SJCRH30 (cell line): Measurements from ENCODE around the gene UBE2L6. TPM values are rescaled to one million over a fixed set of nuclear protein-coding genes. Genes with fewer than 3 reads are reported as not detected.

Experiments used
- DNase-seq, 2 experiments: peaks; one replicate each; pipeline ENCODE4 v3.0.0-alpha.2; 2015 to 2020
- H3K27ac ChIP-seq: fragments of 250-450 bp; sonication (Bioruptor Pico); 2 replicates; pipeline ENCODE4 v1.5.1; 2020; ENCODE audit warnings: mild to moderate bottlenecking, moderate library complexity
- H3K27me3 ChIP-seq: fragments of 250-450 bp; sonication (Bioruptor Pico); 2 replicates; pipeline ENCODE4 v1.5.1; 2020; ENCODE audit warnings: mild to moderate bottlenecking, moderate library complexity
- H3K36me3 ChIP-seq: fragments of 250-450 bp; sonication (Bioruptor Pico); 2 replicates; pipeline ENCODE4 v1.5.1; 2020; ENCODE audit warnings: mild to moderate bottlenecking, moderate library complexity
- H3K4me1 ChIP-seq: fragments of 250-450 bp; sonication (Bioruptor Pico); 2 replicates; pipeline ENCODE4 v1.5.1; 2020; ENCODE audit warnings: mild to moderate bottlenecking, moderate library complexity
- H3K4me3 ChIP-seq: fragments of 250-450 bp; sonication (Bioruptor Pico); 2 replicates; pipeline ENCODE4 v1.5.1; 2020; ENCODE audit warnings: mild to moderate bottlenecking, moderate library complexity
- H3K9me3 ChIP-seq: fragments of 250-450 bp; sonication (Bioruptor Pico); replicated peaks from 2 replicates; pipeline ENCODE4 v1.5.1; 2020; ENCODE audit warnings: mild to moderate bottlenecking, moderate library complexity
- total RNA-seq: library from RNA; depleted of rRNA; stranded (reverse); fragments of >200 nt; shearing (Covaris generic); gene quantifications from 2 replicates; pipeline ENCODE4 v1.2.3, GENCODE V29; 2014; rRNA removed

UBE2L6 gene
- 36.9 and 39.9 TPM in 2 replicates for total RNA-seq

DNA sequence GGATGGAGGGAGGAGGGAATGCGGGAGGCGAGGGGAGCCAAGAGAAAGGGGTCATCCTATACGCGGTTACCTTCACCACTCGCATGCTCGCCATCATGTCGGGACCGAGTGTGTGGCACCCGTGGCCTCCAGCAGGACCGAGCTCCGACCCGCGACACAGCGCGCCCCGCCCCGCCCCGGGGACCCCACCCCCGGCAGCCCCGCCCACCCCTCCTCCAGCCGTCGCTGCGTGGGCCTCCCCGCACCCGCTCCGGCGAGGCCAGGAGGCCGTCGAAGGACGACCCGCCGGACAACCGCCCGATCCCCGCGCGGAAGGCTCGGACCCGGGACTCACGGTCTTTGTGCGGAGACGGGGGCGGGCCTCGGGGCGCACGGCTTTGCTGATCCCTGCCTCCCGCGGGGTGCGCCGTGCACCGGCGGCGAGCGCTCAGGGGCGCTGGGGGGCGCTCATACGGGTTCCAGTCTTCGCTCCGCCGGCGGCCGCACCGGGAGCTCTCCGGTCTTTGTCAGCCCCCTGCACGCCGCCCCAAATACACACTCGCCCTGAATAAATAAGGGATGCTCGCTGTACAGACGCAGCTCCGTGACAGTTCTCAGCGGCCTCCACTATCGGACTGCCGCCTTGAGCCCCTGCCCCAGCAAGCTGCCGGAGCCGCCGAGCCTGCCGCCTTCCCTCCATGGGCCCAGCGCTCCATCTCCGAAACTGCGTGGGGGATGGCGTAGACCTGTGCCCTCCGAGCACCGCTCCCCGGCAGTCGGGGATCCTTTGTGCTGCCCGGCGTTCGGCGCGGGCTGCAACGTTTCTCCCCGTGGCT lies at the start of gene UBE2L6:
TSS of gene UBE2L6 (minus strand) at position 158 of the 815 bp plus-strand sequence. CDS start at position 97, 61 bp downstream.
- Histone ChIP-seq H3K27ac (peak within 1 kb of the TSS; percentile 35; the same call in 1 of the 2 replicates), H3K36me3 (no peaks in the 10 kb centered on the region), H3K4me1 (peaks cover 10% of the 10 kb centered on the region), H3K27me3 (no peaks in the 10 kb centered on the region), H3K9me3 (no peaks in the 10 kb centered on the region), H3K4me3 (peak within 1 kb of the TSS; percentile 63)
- DNase-seq, result peak; percentile 68 to 79

GRCh38 chr11:57616595-57616994 lies 49.1 kb upstream of the UBE2L6 start:
- Histone ChIP-seq H3K27me3 (no peaks in the 10 kb centered on the region), H3K36me3 (no peaks in the 10 kb centered on the region), H3K27ac (no peak overlapping the region), H3K4me1 (no peaks in the 10 kb centered on the region), H3K4me3 (no peak overlapping the region), H3K9me3 (peaks cover 10% of the 10 kb centered on the region; the same call in 1 of the 2 replicates)
- no peak for DNase-seq

GRCh38 chr11:57615308-57615707 lies 47.8 kb upstream of the UBE2L6 start:
- H3K4me3 ChIP-seq, result no peak overlapping the region
- H3K27me3 ChIP-seq, result no peaks in the 10 kb centered on the region
- H3K4me1 ChIP-seq, result no peaks in the 10 kb centered on the region
- H3K27ac ChIP-seq, result no peak overlapping the region
- peaks cover 4% of the 10 kb centered on the region; the same call in 1 of the 2 replicates for H3K9me3 ChIP-seq
- H3K36me3 ChIP-seq, result no peaks in the 10 kb centered on the region
- DNase-seq, result no peak

GRCh38 chr11:57614234-57614772 lies 46.8 kb upstream of the UBE2L6 start:
- Histone ChIP-seq H3K36me3 (no peaks in the 10 kb centered on the region), H3K4me1 (no peaks in the 10 kb centered on the region), H3K9me3 (no peaks in the 10 kb centered on the region), H3K27me3 (no peaks in the 10 kb centered on the region), H3K4me3 (no peak overlapping the region), H3K27ac (no peak overlapping the region)
- DNase-seq, result no peak

GRCh38 chr11:57610170-57610569 lies 42.7 kb upstream of the UBE2L6 start:
- Histone ChIP-seq H3K36me3 (peaks cover 3% of the 10 kb centered on the region; the same call in 1 of the 2 replicates), H3K27me3 (no peaks in the 10 kb centered on the region), H3K4me3 (no peak overlapping the region), H3K9me3 (no peaks in the 10 kb centered on the region), H3K4me1 (no peaks in the 10 kb centered on the region), H3K27ac (no peak overlapping the region)
- no peak for DNase-seq

DNA sequence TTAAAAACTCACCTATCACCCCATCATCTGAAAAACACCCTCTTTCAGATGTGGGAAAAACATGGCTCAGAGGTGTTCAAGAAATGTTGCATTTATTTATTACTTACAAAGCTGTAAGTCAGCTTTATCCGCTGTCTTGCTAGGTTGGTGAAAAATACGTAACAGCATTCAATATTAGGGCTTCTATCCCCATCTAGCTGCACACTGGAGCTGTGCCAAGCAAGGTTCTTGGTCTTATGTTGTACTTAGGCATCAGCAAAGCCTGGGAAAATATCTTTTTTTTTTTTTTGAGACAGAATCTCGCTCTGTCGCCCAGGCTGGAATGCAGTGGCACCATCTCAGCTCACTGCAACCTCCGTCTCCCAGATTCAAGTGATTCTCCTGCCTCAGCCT lies 37.6 kb upstream of the UBE2L6 start:
- Histone ChIP-seq H3K9me3 (no peaks in the 10 kb centered on the region), H3K4me3 (no peak overlapping the region), H3K27me3 (no peaks in the 10 kb centered on the region), H3K36me3 (peaks cover 3% of the 10 kb centered on the region; the same call in 1 of the 2 replicates), H3K4me1 (peaks cover 3% of the 10 kb centered on the region; the same call in 1 of the 2 replicates), H3K27ac (no peak overlapping the region)
- no peak for DNase-seq

DNA sequence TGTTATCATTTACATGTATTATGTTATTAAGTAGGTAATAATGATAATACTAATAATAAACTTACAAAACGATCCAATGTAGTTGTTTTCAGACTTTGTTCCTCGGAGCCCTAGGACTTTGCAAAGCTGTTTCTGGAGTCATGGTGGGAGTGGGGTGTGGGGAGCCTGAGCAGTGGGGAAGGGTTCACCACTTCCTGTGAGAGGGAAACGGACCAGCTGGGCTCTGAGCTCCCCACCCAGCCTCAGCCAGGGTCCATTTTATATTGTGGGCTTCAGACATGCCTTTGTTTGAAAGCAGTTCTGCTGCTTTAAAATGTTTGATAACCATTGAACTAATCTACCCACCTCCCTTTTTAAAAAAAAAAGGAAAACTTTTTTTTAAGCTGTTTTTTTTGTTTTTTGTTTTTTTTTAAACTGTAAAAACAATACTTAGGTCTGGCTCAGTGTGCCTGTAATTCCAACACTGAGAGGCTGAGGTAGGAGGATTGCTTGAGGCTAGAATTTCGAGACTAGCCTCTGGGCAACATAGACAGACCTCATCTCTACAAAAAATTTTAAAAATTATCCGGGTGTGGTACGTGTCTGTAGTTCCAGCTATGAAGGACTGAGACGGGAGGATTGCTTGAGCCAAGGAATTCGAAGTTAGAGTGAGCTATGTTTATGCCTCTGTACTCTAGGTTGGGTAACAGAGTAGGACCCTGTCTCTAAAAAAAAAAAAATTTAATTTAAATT lies 37.0 kb upstream of the UBE2L6 start:
- Histone ChIP-seq H3K4me1 (peaks cover 3% of the 10 kb centered on the region; the same call in 1 of the 2 replicates), H3K4me3 (no peak overlapping the region), H3K36me3 (peaks cover 3% of the 10 kb centered on the region; the same call in 1 of the 2 replicates), H3K27ac (no peak overlapping the region), H3K27me3 (no peaks in the 10 kb centered on the region), H3K9me3 (no peaks in the 10 kb centered on the region)
- peak; percentile 32 to 46 for DNase-seq

DNA sequence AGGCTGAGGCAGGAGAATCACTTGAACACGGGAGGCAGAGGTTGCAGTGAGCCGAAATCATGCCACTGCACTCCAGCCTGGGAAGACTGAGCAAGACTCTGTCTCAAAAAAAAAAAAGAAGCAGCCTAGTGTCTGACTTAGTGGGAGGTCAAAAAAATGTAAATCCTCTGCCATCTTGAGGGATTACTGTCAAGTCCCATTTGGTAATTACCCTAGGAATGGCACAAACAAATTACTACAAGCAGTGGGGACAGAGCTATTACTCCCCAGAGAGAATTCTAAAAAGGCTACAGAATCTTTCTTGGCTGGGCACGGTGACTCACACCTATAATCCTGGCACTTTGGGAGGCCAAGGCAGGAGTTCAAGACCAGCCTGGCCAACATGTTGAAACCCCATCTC lies 33.8 kb upstream of the UBE2L6 start:
- Histone ChIP-seq H3K4me3 (no peak overlapping the region), H3K9me3 (no peaks in the 10 kb centered on the region), H3K4me1 (peaks cover 15% of the 10 kb centered on the region), H3K27ac (no peak overlapping the region), H3K36me3 (no peaks in the 10 kb centered on the region), H3K27me3 (no peaks in the 10 kb centered on the region)
- DNase-seq, result no peak

DNA sequence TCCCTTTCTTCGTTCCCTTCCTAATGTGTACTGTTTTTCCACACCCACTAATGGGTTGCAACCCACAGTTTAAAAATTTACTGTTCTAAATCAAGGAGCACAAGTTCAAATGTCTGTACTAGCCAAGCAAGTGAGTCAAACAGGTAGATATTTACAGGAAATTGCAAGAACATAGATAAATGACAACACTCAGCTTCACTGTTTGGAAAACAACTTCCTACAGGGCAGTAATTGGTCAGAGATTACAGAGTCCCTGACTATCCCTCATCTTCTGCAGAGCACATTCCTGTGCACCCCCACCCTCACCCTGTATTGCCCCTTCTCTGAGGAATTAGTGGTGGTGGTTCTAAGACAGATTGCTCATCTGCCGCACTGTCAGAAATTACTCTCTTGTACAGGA lies 31.9 kb upstream of the UBE2L6 start:
- Histone ChIP-seq H3K27me3 (no peaks in the 10 kb centered on the region), H3K36me3 (no peaks in the 10 kb centered on the region), H3K27ac (no peak overlapping the region), H3K4me3 (no peak overlapping the region), H3K4me1 (peaks cover 19% of the 10 kb centered on the region), H3K9me3 (no peaks in the 10 kb centered on the region)
- no peak for DNase-seq

- no peaks in the 10 kb centered on the region for H3K36me3 ChIP-seq
- no peaks in the 10 kb centered on the region for H3K27me3 ChIP-seq
- no peak overlapping the region for H3K27ac ChIP-seq
- H3K4me3 ChIP-seq, result no peak overlapping the region; the same call in 1 of the 2 replicates
- DNase-seq, result no peak
- peaks cover 16% of the 10 kb centered on the region for H3K4me1 ChIP-seq
- H3K9me3 ChIP-seq, result no peaks in the 10 kb centered on the region
Measured at GRCh38 chr11:57598831-57599155, 31.3 kb upstream of the UBE2L6 start.

DNA sequence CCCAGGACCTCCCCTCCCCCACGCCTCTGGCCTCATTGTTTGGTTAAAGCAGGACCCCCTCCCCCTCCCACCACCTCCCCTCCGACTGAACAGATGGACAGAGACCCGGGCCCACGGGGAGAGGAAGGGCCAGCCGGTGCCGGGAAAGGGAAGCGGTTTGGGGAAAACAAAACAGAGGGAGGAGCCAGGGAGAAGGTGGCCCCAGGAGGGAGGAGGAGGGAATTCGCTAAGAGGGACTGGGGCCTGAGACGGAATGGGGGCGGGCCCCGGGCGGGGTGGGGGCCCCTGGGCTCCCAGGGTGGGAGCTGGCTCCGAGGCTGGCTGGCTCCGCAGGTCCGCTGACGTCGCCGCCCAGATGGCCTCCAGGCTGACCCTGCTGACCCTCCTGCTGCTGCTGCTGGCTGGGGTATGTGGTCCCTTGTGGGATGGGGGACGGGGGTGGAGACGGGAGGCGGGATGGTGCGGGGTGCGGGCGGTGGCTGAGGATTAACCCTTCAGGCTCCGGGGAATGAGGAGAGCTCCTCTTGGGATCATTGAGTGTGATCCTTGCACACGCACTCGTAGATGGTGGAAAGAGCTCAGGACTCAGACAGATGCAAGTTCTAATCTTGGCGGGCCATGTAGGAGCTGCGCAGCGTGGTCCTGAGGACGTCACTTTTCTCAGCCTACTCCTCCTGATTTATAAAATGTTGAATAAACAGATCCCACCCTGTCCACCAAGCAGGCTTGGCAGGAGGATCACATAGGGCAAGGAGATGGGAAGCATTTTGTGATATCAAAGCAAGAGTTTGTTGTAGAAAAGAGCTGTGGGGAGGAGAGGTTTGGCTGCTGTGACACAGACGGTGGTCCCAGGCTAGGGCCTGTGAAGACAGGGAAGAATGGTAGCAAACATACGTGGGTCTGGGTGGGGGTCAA lies 30.7 kb upstream of the UBE2L6 start:
- Histone ChIP-seq H3K27me3 (no peaks in the 10 kb centered on the region), H3K4me3 (peak overlapping the region; percentile 59), H3K36me3 (no peaks in the 10 kb centered on the region), H3K27ac (peak overlapping the region; percentile 10; the same call in 1 of the 2 replicates), H3K9me3 (no peaks in the 10 kb centered on the region), H3K4me1 (peaks cover 16% of the 10 kb centered on the region)
- peak; percentile 71 to 80 for DNase-seq

- Histone ChIP-seq H3K4me1 (peaks cover 16% of the 10 kb centered on the region), H3K27ac (peak within 1 kb of the TSS; percentile 10; the same call in 1 of the 2 replicates), H3K27me3 (no peaks in the 10 kb centered on the region), H3K4me3 (peak within 1 kb of the TSS; percentile 59), H3K9me3 (no peaks in the 10 kb centered on the region), H3K36me3 (no peaks in the 10 kb centered on the region)
- DNase-seq, result peak; percentile 20 to 40
Measured at GRCh38 chr11:57597461-57597915, 30.0 kb upstream of the UBE2L6 start, which contains the start of gene SERPING1. SERPING1 (plus strand) TSS chr11:57597685; CDS start chr11:57598271, 586 bp downstream.

GRCh38 chr11:57596266-57596885 lies 28.9 kb upstream of the UBE2L6 start:
- H3K27ac ChIP-seq, result no peak overlapping the region
- no peak for DNase-seq
- H3K36me3 ChIP-seq, result no peaks in the 10 kb centered on the region
- H3K9me3 ChIP-seq, result no peaks in the 10 kb centered on the region
- H3K4me1 ChIP-seq, result peaks cover 16% of the 10 kb centered on the region
- no peaks in the 10 kb centered on the region for H3K27me3 ChIP-seq
- no peak overlapping the region for H3K4me3 ChIP-seq
